Esophagus muscularis mucosa (tissue), 3 donors: Measurements from ENCODE around the gene PRM3.

Experiments used
- POLR2A ChIP-seq: fragments of 450-650 bp; IDR thresholded peaks from one replicate; pipeline ENCODE4 v1.6.1; 2017; ENCODE audit warnings: antibody characterized with exemption, moderate library complexity, mild to moderate bottlenecking, low read depth
- TF ChIP-seq, protein P1 (sequence below), 3 experiments: fragments of 200-600 bp in 2 of 3; fragments of 450-650 bp in 1 of 3; sonication (generic) in 2 of 3; IDR thresholded peaks; one replicate each; pipeline ENCODE4 v1.5.1; 2017 to 2019; ENCODE audit warnings: antibody characterized with exemption in 3 of 3, mild to moderate bottlenecking in 2 of 3, moderate library complexity in 1 of 3

DNA sequence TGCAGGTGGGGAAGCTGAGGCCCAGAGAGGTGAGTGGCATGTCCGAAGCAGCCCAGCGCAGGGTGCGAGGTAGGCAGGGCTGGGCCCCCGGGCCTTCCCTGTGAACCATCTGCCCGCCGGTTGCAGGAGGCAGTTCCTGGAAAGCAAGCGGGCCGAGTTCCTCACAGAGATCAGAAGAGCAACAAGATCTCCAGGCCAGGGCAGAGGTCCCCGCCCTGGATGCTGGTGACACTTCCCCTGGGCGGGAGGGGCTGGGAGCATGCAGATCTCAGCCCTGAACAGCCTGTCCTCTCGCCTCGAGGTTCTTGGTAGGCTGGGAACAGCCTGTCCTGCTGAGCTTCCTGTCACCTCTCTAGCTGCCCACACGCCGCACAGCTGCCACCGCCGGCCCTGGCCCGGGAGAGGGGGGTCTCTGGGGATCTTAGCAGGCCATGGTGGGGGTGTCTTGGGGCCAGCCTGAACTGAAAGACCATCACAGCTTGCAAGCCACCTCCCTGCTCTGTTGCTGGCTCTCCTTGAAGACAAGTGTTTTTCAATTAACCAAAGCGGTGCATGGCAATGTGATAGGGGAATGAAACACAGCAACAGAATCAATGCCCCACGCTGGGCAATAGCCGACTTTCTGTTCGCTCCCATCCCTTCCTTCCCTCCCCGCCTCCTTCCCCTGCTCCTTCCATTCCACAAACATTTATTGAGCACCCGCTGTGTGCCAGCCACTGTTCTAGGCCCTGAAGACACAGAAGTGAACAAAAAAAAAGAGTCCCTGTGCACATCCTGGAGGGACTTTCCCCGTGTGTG lies 49.1 kb downstream of the PRM3 start:
- TF ChIP-seq, protein P1, sequence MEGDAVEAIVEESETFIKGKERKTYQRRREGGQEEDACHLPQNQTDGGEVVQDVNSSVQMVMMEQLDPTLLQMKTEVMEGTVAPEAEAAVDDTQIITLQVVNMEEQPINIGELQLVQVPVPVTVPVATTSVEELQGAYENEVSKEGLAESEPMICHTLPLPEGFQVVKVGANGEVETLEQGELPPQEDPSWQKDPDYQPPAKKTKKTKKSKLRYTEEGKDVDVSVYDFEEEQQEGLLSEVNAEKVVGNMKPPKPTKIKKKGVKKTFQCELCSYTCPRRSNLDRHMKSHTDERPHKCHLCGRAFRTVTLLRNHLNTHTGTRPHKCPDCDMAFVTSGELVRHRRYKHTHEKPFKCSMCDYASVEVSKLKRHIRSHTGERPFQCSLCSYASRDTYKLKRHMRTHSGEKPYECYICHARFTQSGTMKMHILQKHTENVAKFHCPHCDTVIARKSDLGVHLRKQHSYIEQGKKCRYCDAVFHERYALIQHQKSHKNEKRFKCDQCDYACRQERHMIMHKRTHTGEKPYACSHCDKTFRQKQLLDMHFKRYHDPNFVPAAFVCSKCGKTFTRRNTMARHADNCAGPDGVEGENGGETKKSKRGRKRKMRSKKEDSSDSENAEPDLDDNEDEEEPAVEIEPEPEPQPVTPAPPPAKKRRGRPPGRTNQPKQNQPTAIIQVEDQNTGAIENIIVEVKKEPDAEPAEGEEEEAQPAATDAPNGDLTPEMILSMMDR (IDR thresholded peaks at IDR 0.05), result no peak
- no peak for TF ChIP-seq POLR2A
